Common myeloid progenitor, CD34-positive (primary cell): Measurements from ENCODE around the gene TWF2.

Experiments used
- CTCF ChIA-PET: fragments of 350-600 bp; sonication (Branson Sonifier 250); formaldehyde crosslinking; loops from one replicate; lab custom pipeline; 2021; ENCODE audit warnings: antibody characterized with exemption; lab: Charles Lee
- POLR2A ChIA-PET: fragments of 350-600 bp; sonication (Branson Sonifier 250); formaldehyde crosslinking; loops from one replicate; lab custom pipeline; 2021; ENCODE audit warnings: antibody characterized with exemption; lab: Charles Lee
- DNase-seq, 3 donors: peaks; one replicate each; pipeline versions ENCODE4 v3.0.0 to v3.0.0-alpha.2; 2013
- H3K27ac ChIP-seq, 2 experiments: 1 replicate in 1 of 2; 2 replicates in 1 of 2; pipeline ENCODE4 v1.7.0; 2013; ENCODE audit warnings: inconsistent platforms in 2 of 2, low read length in 2 of 2, mild to moderate bottlenecking in 2 of 2, low read depth in 1 of 2, moderate library complexity in 1 of 2; ENCODE audit not compliant: severe bottlenecking in 2 of 2, insufficient read depth in 1 of 2, poor library complexity in 1 of 2
- H3K27me3 ChIP-seq, 5 experiments: replicated peaks in 2 of 5; 1 replicate in 3 of 5; 2 replicates in 2 of 5; pipeline versions ENCODE4 v1.6.1 to v1.7.0; 2013; ENCODE audit warnings: low read length in 4 of 5, mild to moderate bottlenecking in 2 of 5, moderate library complexity in 2 of 5, inconsistent platforms in 1 of 5; ENCODE audit not compliant: insufficient read depth in 5 of 5, control insufficient read depth in 4 of 5
- H3K36me3 ChIP-seq, 4 experiments: 1 replicate in 2 of 4; 2 replicates in 2 of 4; pipeline versions ENCODE4 v1.6.1 to v1.7.0; 2013; ENCODE audit warnings: low read length in 3 of 4, control low read depth in 1 of 4, mild to moderate bottlenecking in 1 of 4; ENCODE audit not compliant: control insufficient read depth in 4 of 4, insufficient read depth in 4 of 4
- H3K4me1 ChIP-seq, 4 experiments: 1 replicate in 3 of 4; 2 replicates in 1 of 4; pipeline versions ENCODE4 v1.6.1 to v1.7.1; 2013; ENCODE audit warnings: low read length in 3 of 4, mild to moderate bottlenecking in 3 of 4, control low read depth in 1 of 4, inconsistent platforms in 1 of 4, moderate library complexity in 1 of 4; ENCODE audit not compliant: control insufficient read depth in 4 of 4, insufficient read depth in 4 of 4; ENCODE audit errors: control extremely low read depth in 1 of 4
- H3K4me3 ChIP-seq, 7 experiments: 1 replicate in 4 of 7; 2 replicates in 3 of 7; pipeline versions ENCODE4 v1.5.1 to v1.7.0; 2013; ENCODE audit warnings: mild to moderate bottlenecking in 7 of 7, low read length in 6 of 7, moderate library complexity in 6 of 7, inconsistent platforms in 2 of 7, low read depth in 2 of 7, control low read depth in 1 of 7; ENCODE audit not compliant: insufficient read depth in 4 of 7, control insufficient read depth in 1 of 7; ENCODE audit errors: extremely low read depth in 1 of 7
- H3K9me3 ChIP-seq, 5 experiments: 1 replicate in 4 of 5; 2 replicates in 1 of 5; pipeline versions ENCODE4 v1.6.1 to v1.7.1; 2013; ENCODE audit warnings: low read length in 4 of 5, mild to moderate bottlenecking in 2 of 5, inconsistent platforms in 1 of 5, low read depth in 1 of 5, moderate library complexity in 1 of 5; ENCODE audit not compliant: control insufficient read depth in 4 of 5, insufficient read depth in 2 of 5; ENCODE audit errors: control extremely low read depth in 1 of 5
- WGBS: methylation state at CpG from one replicate; pipeline ENCODE4 v1.1.5; 2013; ENCODE audit not compliant: insufficient coverage; 5-methylcytosine and 5-hydroxymethylcytosine counted together

Gene TWF2

DNA sequence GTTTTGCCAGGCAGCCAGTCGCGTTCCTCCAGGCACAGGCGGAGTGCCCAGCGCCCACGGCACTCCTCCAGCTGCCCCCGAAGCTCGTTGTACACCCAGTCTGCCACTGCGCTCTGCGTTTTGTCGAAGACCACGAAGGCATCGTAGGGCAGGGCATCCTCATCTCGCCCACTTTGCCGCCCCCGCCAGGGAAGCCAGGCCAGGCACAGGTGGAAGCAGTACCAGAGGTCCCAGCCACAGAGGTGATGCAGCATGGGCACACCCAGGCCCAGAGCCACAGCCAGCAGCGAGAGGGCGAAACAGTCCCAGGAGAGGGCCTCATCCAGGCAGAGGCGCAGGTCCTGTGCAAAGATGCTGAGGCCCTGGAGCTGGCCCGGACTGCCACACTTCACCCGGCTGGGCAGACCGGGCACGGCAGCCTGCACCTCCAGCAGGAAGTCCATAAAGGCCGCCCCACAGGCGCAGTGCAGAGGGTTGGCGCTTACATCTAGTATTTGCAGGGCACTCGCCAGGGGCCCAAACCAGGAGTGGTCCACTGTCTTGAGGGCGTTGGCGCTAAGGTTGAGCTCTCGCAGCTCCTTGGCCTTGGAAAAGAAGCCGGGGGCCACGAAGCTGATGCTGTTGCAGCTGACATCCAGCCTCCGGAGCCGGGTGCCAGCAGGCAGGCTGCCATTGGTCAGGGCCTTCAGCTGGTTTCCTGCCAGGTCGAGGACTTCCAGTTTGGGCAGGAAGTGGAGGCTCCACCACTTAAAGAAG, 17.2 kb downstream of the TWF2 start:
- Histone ChIP-seq H3K4me3 (no peak overlapping the region), H3K27ac (no peak overlapping the region), H3K27me3 (no peaks in the 10 kb centered on the region), H3K4me1 (peaks cover 6 to 79% (median 61%) of the 10 kb centered on the region in 4 experiments), H3K36me3 (no peaks in the 10 kb centered on the region), H3K9me3 (no peaks in the 10 kb centered on the region)
- no peak for DNase-seq
- POLR2A ChIA-PET, result interaction anchor here (1.6 kb wide), 1 partner anchor 33 kb away, joined by 4 read pairs; no protein-coding TSS in a partner anchor
- CTCF ChIA-PET, result interaction anchor here (0.8 to 14.2 kb wide), 19 partner anchors 9 to 150 kb away, joined by 3 to 122 read pairs (median 5); partner anchors contain the start of genes DNAH1, GLYCTK and TWF2
- 88% methylated on average over 32 of the region's 34 CpGs for WGBS

DNA sequence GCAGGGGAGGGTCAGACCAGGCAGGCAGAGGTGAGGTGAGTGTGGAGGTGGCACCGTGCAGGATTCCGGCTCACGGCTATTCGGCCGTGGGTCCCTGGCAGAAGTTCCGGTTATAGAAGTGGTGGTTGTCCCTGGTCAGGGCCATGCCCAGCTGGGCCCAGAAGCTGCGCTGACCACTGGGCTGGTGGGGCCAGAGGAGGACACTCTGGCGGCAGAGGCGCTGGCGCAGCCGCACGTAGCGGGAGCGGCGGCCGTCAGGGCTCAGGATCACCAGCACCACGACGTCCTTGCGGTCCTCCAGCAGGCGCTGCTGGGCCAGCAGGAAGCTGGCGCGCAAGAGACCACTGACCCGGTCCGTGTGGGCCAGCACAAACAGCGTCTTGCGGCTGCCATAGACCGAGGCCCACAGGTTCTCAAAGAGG, 17.8 kb downstream of the TWF2 start:
- DNase-seq, result no peak
- ChIA-PET CTCF (interaction anchor here (0.7 to 14.2 kb wide), 26 partner anchors 9 to 220 kb away, joined by 3 to 122 read pairs (median 4); partner anchors contain the start of genes DNAH1, GLYCTK and TWF2), POLR2A (no interaction called here)
- WGBS, result 98% methylated on average over 27 of the region's 27 CpGs
- Histone ChIP-seq H3K27ac (no peak overlapping the region), H3K27me3 (no peaks in the 10 kb centered on the region), H3K4me3 (no peak overlapping the region), H3K36me3 (no peaks in the 10 kb centered on the region), H3K4me1 (peaks cover 10 to 80% (median 61%) of the 10 kb centered on the region in 4 experiments), H3K9me3 (no peaks in the 10 kb centered on the region)

DNA sequence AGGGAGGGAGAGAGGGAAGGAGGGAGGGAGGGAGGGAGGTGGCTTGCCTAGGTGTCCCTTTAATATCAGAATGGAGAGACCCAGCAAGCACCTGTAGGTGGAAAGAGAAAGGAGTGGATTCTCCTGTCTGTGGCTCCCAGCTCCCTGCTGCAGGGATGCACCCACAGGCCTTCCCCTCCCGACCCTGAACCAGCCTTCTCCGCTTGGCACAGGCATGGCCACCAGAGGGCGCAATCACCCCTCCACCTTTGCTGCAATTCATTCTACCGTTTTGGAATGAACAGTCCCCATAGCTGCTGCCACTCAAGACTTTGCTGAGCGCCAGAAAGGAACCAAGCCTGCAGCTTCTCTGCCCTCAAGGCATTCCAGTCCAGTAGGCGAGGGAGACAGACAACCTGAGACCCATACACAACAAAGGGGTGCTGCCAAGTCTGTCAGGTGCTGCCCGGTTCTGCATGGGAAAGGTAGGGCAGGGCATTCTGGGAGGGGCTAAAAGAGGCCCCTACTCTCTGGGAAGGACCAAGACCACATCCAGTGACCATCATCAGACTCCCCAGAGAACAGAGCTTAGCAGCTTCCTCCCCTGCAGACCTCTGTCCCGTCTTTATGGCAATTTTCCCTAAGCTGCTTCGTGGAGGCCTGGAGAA, 18.5 kb downstream of the TWF2 start:
- Histone ChIP-seq H3K9me3 (no peaks in the 10 kb centered on the region), H3K27me3 (no peaks in the 10 kb centered on the region), H3K36me3 (peaks cover 0 to 4% (median 2%) of the 10 kb centered on the region in 4 experiments), H3K27ac (no peak overlapping the region), H3K4me1 (peaks cover 10 to 80% (median 59%) of the 10 kb centered on the region in 4 experiments), H3K4me3 (no peak overlapping the region)
- 47% methylated on average over 4 of the region's 9 CpGs for WGBS
- POLR2A ChIA-PET, result no interaction called here
- peak; percentile 79 to 90 (median 84) for DNase-seq
- CTCF ChIA-PET, result interaction anchor here (0.7 to 14.2 kb wide), 30 partner anchors 9 to 220 kb away, joined by 3 to 122 read pairs (median 4); partner anchors contain the start of genes DNAH1, GLYCTK, POC1A and TWF2

DNA sequence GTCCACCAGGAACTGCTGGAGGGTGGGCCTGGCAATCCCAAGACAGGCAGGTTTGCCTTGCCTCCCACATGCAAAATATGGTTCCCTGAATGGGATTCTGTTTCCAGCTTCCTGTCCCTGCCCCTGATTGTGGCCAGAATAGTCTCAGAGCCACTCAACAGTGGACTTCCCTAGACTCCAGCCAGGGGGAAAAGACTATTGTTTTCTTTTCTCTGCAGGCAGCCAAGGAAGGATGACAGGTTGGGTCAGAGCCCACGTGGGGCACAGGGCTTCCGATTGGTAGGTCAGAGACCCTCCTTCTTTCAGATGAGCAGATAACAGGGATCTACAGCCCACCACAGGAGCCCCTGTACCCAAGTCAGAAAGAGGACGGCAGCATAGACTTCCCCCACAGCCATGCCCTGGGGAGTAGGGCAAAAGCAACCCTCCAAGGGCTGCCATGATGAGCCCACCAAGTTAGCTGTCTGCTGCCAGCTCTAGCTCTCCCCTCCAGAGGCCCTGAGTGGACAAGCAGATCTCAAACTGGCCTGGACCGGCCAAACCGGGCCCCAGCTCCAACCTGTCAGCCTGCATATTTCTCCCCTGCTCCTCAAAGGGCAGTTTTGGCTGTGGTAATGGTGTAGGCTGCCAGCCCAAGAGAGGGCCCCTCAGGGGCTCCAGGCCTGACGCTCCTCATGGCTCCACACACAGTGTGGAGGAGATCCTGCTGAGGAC, 19.9 kb downstream of the TWF2 start:
- WGBS, result 74% methylated on average over 4 of the region's 6 CpGs
- H3K27ac ChIP-seq, result peak overlapping the region in 1 of 2 experiments; percentile 2

DNA sequence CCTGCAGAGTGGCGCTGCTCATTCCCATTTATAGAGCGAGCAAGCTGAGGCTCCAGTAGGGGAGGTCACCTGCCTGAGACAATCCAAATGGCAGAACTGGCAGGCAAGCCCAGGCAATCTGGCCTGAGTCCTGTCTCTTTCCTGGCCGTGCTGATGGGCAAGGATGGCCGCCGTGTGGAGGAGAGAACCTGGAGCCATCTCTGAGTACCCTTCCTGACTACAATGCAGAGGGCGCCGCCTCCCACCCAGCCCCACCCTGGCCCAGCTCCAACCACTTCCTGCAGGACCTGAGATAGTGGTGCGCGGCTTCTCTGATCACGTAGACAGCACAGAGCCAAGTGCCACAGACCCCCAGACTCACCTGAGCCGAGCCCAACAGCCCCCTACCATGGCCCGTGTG, 20.5 kb downstream of the TWF2 start:
- H3K4me3 ChIP-seq, result no peak overlapping the region
- H3K27me3 ChIP-seq, result no peaks in the 10 kb centered on the region
- ChIA-PET CTCF (interaction anchor here (1.1 to 14.2 kb wide), 8 partner anchors 12 to 166 kb away, joined by 3 to 122 read pairs (median 18); partner anchors contain the start of gene GLYCTK), POLR2A (no interaction called here)
- peak overlapping the region in 1 of 2 experiments; percentile 12 for H3K27ac ChIP-seq
- H3K9me3 ChIP-seq, result no peaks in the 10 kb centered on the region
- H3K36me3 ChIP-seq, result peaks cover 2 to 23% (median 20%) of the 10 kb centered on the region in 4 experiments
- WGBS, result 50% methylated on average over 9 of the region's 12 CpGs
- H3K4me1 ChIP-seq, result peaks cover 10 to 64% (median 46%) of the 10 kb centered on the region in 4 experiments
- DNase-seq, result peak in 1 of 3 donors; percentile 43

More for the DNA sequence above, 19.9 kb downstream of the TWF2 start:
- no peaks in the 10 kb centered on the region for H3K9me3 ChIP-seq
- no peak overlapping the region for H3K4me3 ChIP-seq
- DNase-seq, result no peak
- CTCF ChIA-PET, result interaction anchor here (0.7 to 14.2 kb wide), 20 partner anchors 8 to 235 kb away, joined by 3 to 122 read pairs (median 4); partner anchors contain the start of genes GLYCTK, POC1A, TNNC1 and TWF2
- H3K4me1 ChIP-seq, result peaks cover 10 to 70% (median 48%) of the 10 kb centered on the region in 4 experiments
- no peaks in the 10 kb centered on the region for H3K27me3 ChIP-seq
- peaks cover 2 to 18% (median 14%) of the 10 kb centered on the region in 4 experiments for H3K36me3 ChIP-seq
- POLR2A ChIA-PET, result interaction anchor here (0.7 kb wide), 1 partner anchor 10 kb away, joined by 4 read pairs; no protein-coding TSS in a partner anchor

DNA sequence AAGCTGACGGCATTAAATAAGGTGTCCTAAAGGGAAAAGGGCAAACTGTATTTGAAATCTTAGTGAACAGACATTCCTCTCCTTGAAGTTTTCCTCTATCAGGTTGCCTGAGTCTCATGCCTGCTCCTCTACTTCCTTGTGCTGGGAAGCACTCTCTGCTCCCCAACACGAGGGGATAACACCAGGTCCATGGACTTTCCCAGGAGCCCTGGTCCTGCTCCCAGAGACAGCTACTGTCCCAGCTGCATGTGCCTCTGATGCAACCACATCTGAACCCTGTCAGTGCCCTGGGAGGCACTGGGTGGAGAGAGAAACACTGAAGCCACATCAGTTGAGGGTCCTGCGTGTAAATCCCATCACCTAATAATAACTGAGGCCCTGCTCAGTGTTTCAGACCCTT, 20.9 kb downstream of the TWF2 start:
- ChIA-PET CTCF (interaction anchor here (1.1 to 14.2 kb wide), 7 partner anchors 12 to 122 kb away, joined by 3 to 122 read pairs (median 32); partner anchors contain the start of gene GLYCTK), POLR2A (no interaction called here)
- H3K27ac ChIP-seq, result peak overlapping the region in 1 of 2 experiments; percentile 12
- no peak for DNase-seq
- no peaks in the 10 kb centered on the region for H3K9me3 ChIP-seq
- no peaks in the 10 kb centered on the region for H3K27me3 ChIP-seq
- peaks cover 2 to 27% (median 24%) of the 10 kb centered on the region in 4 experiments for H3K36me3 ChIP-seq
- H3K4me3 ChIP-seq, result no peak overlapping the region
- 67% methylated on average over 2 of the region's 3 CpGs for WGBS
- H3K4me1 ChIP-seq, result peaks cover 10 to 62% (median 45%) of the 10 kb centered on the region in 4 experiments
